Measurements from ENCODE around the gene ATXN10.

ATXN10 gene

DNA sequence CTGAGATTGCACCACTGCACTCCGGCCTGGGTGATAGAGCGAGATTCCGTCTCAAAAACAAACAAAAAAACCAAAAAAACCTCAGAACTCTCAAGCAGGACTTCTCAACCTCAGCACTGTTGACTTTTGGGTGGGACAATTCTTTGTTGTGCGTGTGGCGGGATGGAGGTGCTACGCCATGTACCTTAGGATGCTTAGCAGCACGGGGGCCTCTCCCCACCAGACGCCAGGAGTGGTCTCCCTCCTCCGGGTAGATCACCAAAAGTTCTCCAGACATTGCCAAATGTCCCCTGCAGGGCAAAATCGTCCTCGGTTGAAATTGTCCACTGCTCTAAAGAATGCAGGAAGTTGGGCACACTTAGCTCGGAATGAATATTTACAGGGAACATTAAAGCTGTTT is 26.9 kb upstream of the ATXN10 start:
- TF ChIP-seq, protein P1, sequence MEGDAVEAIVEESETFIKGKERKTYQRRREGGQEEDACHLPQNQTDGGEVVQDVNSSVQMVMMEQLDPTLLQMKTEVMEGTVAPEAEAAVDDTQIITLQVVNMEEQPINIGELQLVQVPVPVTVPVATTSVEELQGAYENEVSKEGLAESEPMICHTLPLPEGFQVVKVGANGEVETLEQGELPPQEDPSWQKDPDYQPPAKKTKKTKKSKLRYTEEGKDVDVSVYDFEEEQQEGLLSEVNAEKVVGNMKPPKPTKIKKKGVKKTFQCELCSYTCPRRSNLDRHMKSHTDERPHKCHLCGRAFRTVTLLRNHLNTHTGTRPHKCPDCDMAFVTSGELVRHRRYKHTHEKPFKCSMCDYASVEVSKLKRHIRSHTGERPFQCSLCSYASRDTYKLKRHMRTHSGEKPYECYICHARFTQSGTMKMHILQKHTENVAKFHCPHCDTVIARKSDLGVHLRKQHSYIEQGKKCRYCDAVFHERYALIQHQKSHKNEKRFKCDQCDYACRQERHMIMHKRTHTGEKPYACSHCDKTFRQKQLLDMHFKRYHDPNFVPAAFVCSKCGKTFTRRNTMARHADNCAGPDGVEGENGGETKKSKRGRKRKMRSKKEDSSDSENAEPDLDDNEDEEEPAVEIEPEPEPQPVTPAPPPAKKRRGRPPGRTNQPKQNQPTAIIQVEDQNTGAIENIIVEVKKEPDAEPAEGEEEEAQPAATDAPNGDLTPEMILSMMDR (IDR thresholded peaks at IDR 0.05; ENCODE audit: control extremely low read depth, extremely low read depth, low read depth, missing control alignments): no peak
- DNase-seq (ENCODE audit: extremely low spot score): no peak
- ChIA-PET POLR2A (no interaction called here), CTCF (interaction anchor here (0.7 to 2.7 kb wide), 28 partner anchors 8 to 362 kb away, joined by 3 to 20 read pairs (median 4); partner anchors contain the start of gene ATXN10)

DNA sequence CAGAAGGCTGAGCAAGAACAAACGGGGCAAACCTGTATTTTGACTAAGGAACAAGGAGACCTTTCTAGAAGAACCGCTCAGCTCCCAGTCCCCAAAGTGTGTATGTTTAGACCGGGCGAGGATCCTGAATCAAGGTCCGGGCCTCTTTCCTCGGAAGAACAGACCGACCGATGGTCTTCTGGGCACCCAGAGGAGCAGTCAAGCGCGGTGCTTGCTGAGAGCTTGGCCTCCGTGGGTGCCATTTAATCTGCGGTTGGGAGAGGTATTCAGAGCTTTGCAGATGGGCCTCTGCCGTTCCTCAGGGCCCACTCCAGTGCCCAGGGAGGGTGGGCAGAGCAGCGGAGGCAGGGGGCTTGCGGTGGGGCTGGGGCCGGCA is 26.5 kb upstream of the ATXN10 start:
- CTCF ChIA-PET: interaction anchor here (0.7 to 2.7 kb wide), 28 partner anchors 8 to 361 kb away, joined by 3 to 20 read pairs (median 4); partner anchors contain the start of gene ATXN10
- POLR2A ChIA-PET: no interaction called here
- no peak for DNase-seq (ENCODE audit: extremely low spot score)
- TF ChIP-seq, protein P1 (IDR thresholded peaks at IDR 0.05; ENCODE audit: control extremely low read depth, extremely low read depth, low read depth, missing control alignments): no peak

DNA sequence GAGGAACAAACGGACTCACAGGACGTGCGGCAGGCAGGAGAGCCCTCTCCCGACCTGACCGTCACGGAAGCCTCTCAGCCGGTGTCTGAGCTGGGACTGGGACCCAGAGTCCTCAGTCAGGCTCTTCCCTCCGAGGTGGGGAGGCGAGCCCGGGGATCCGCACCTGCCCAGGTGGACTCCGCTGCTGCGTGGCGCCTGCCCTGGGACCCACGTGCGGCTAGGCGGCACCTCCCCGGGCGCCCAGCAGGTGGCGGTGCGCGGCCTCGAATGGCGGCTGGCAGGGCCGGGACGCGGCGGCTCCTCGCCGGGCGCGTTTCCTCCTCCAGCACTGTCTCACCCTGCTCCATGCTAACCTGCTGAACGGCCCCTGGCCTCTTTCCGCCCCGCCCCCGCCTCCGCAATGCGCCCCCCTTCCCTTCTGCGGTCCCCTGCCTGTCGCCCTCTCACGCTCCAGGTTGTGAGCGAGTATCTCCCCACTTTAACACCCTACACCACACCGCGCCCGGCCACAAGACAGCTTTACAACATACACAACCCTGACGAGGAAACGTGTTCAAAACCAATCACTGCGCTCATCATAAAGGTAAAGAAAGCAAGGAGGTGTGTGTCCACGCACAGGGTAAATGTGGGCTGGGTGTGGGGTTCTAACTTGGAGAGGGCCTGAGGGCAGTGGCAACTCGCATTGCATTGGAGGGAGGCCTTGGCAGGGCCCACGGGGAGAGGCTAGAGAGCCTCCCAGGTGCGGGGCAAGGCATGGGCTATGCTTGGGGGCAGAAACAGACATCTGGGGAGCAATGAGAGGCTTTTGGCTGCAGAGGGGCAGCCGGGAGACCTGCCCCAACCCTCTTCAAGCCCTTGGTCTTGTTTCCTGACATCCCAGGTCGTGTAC is 25.9 kb upstream of the ATXN10 start:
- TF ChIP-seq, protein P1 (IDR thresholded peaks at IDR 0.05; ENCODE audit: control extremely low read depth, extremely low read depth, low read depth, missing control alignments): peak; percentile 97
- peak; percentile 91 for DNase-seq (ENCODE audit: extremely low spot score)
- POLR2A ChIA-PET: no interaction called here
- CTCF ChIA-PET: interaction anchor here (0.8 to 2.7 kb wide), 26 partner anchors 11 to 361 kb away, joined by 3 to 20 read pairs (median 4); partner anchors contain the start of gene ATXN10

DNA sequence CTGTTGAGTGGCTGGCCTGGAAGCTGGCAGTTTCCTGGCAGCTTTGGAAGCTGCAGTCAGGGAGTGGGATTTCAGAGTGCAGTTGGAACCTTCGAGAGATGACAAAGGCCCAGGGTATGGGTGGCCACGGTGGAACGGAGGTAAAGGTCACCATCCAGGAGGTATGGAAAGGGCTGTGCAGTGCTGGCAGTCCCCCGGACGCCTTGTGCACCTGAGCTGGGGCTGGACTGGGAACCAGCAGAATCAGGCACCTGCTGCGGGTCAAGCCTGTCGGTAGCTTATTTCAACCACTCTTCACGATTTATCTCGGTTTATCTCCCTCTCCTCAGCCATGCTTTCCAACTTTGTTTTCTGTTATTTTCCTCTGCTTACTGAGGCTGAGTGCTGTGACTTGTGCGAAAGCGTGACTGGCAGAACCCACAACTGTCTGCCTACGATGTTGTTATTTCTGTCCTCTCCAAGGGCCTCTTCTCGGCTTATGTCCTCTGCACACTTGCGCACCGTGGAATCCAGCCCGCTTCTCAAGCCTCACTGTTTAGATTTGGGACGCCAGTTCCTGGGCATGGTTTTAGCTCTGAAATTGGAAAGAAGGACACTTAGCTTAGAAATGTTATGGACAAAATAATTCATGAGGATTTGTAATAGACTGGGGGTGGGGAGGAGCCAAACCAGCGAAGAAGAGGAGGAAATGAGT is 24.0 kb upstream of the ATXN10 start:
- ChIA-PET POLR2A (no interaction called here), CTCF (interaction anchor here (1.3 to 1.9 kb wide), 8 partner anchors 11 to 365 kb away, joined by 3 to 12 read pairs (median 6); no protein-coding TSS in a partner anchor)
- TF ChIP-seq, protein P1 (IDR thresholded peaks at IDR 0.05; ENCODE audit: control extremely low read depth, extremely low read depth, low read depth, missing control alignments): no peak
- no peak for DNase-seq (ENCODE audit: extremely low spot score)

DNA sequence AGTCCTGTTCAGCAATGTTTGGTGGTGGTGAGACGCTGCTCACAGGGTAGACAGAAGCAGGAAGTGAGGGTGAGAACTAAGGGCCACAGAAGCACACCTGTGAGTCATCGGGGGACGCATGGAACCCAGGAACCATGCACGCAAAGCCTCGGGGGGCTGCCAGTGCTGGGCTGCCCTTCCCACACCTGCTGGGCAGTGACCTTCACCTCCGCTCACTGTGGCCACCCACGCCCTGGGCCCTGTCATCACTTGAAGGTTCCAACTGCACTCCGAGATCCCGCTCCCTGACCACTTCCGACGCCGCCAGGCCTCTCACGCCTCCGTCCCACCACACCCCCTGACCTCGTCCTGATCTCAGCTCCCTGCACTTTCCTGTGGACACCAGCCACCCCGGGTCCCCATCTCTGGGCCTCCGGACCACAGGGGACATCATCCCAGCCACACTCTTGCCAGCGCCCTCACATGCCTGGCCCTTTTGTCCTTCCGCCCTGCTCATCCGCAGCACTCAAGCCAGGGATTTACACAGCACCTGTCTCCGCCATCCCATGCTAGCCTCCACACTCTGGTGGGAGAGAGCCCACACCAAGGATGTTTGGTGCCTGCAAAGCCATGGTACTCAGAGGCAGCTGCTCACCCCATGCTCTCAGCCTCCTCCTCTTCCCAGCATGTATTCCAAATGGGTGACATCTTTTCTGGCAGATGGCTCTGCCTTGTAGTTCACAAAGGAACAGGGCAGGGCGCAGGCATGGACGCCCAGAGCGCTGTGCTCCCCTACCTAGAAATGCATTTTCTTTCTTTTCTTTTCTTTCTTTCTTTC is 23.1 kb upstream of the ATXN10 start:
- DNase-seq (ENCODE audit: extremely low spot score): no peak
- ChIA-PET CTCF (interaction anchor here (1.3 to 1.9 kb wide), 6 partner anchors 12 to 365 kb away, joined by 3 to 12 read pairs (median 6); no protein-coding TSS in a partner anchor), POLR2A (no interaction called here)
- TF ChIP-seq, protein P1 (IDR thresholded peaks at IDR 0.05; ENCODE audit: control extremely low read depth, extremely low read depth, low read depth, missing control alignments): no peak

DNA sequence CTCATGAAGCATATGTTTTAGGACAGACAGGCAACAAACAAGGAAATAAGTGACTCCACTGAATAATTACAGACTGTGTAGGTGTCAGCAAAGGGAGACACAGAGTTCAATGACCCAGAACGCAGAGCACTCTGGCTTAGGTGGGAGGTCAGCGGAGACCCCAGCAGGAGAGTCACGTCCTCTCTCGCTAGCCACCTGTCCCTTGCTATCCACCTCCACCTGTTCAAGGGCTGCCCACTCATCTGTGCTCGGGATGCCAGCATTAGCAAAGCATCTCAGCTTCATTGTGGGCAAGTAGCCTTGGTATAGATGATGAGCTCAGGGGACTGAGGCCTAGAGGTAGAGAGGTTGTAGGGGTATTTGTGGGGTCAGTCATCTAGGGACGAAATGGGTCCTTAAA is 21.8 kb upstream of the ATXN10 start:
- POLR2A ChIA-PET: no interaction called here
- CTCF ChIA-PET: interaction anchor here (1.4 kb wide), 1 partner anchor 12 kb away, joined by 4 read pairs; no protein-coding TSS in a partner anchor
- TF ChIP-seq, protein P1 (IDR thresholded peaks at IDR 0.05; ENCODE audit: control extremely low read depth, extremely low read depth, low read depth, missing control alignments): no peak
- no peak for DNase-seq (ENCODE audit: extremely low spot score)

All from GM10248 (cell line).